CD1c-positive myeloid dendritic cell (primary cell): ENCODE data around the gene TBL3.
A peak's percentile ranks its signal among the peaks of the same experiment; 100 is the strongest.
"Not testable (repeated sequence)": the region's sequence is repeated elsewhere in the genome, so short reads cannot be mapped to it uniquely, and the experiment has no call there.

Source experiments
- DNase-seq: peaks from one replicate; pipeline ENCODE4 v3.0.0-alpha.2; 2016; ENCODE audit errors: extremely low spot score

TBL3 gene

GRCh38 chr16:1942810-1943726 lies 28.8 kb upstream of the TBL3 start, which contains the start of gene MSRB1:
Gene MSRB1, minus strand, starts transcription at chr16:1943199. Its CDS starts 43 bp downstream, at chr16:1943156.
- peak; percentile 100 for DNase-seq

GRCh38 chr16:1944612-1945199 lies 27.1 kb upstream of the TBL3 start:
- no peak for DNase-seq

GRCh38 chr16:1945559-1946391 lies 26.1 kb upstream of the TBL3 start:
- no peak for DNase-seq

- DNase-seq: no peak
Observed at GRCh38 chr16:1946495-1947368, 25.1 kb upstream of the TBL3 start.

- DNase-seq: no peak
Observed at GRCh38 chr16:1947369-1947670, 24.5 kb upstream of the TBL3 start.

GRCh38 chr16:1949507-1949906 lies 22.3 kb upstream of the TBL3 start:
- DNase-seq: no peak

- DNase-seq: no peak
Observed at GRCh38 chr16:1950047-1950446, 21.8 kb upstream of the TBL3 start.

GRCh38 chr16:1950559-1950958 lies 21.3 kb upstream of the TBL3 start:
- no peak for DNase-seq

GRCh38 chr16:1953734-1954133 lies 18.1 kb upstream of the TBL3 start:
- no peak for DNase-seq

GRCh38 chr16:1957434-1958142 lies 14.3 kb upstream of the TBL3 start:
- DNase-seq: not testable (repeated sequence)

- not testable (repeated sequence) for DNase-seq
Observed at GRCh38 chr16:1958143-1958491, 13.7 kb upstream of the TBL3 start.

GRCh38 chr16:1958715-1959268 lies 13.1 kb upstream of the TBL3 start:
- DNase-seq: no peak

GRCh38 chr16:1959269-1960039 lies 12.4 kb upstream of the TBL3 start, which contains the start of gene NDUFB10:
Gene NDUFB10, plus strand, starts transcription at chr16:1959538. Its CDS starts 87 bp downstream, at chr16:1959625.
- peak; percentile 96 for DNase-seq

- DNase-seq: no peak
Observed at GRCh38 chr16:1960665-1961630, 10.9 kb upstream of the TBL3 start.

- DNase-seq: no peak
Observed at GRCh38 chr16:1961651-1962067, 10.2 kb upstream of the TBL3 start.

GRCh38 chr16:1962161-1963153 lies 9.4 kb upstream of the TBL3 start:
- DNase-seq: not testable (repeated sequence)
